ENCODE results near the gene RPS16. TPM values are rescaled to one million over a fixed set of nuclear protein-coding genes. Genes with fewer than 3 reads are reported as not detected.
"Not testable (repeated sequence)": the region's sequence is repeated elsewhere in the genome, so short reads cannot be mapped to it uniquely, and the experiment has no call there.

RPS16 gene
- total and polyA plus RNA-seq, 2 experiments from 2014 or later: 63.8 to 409 TPM

DNA sequence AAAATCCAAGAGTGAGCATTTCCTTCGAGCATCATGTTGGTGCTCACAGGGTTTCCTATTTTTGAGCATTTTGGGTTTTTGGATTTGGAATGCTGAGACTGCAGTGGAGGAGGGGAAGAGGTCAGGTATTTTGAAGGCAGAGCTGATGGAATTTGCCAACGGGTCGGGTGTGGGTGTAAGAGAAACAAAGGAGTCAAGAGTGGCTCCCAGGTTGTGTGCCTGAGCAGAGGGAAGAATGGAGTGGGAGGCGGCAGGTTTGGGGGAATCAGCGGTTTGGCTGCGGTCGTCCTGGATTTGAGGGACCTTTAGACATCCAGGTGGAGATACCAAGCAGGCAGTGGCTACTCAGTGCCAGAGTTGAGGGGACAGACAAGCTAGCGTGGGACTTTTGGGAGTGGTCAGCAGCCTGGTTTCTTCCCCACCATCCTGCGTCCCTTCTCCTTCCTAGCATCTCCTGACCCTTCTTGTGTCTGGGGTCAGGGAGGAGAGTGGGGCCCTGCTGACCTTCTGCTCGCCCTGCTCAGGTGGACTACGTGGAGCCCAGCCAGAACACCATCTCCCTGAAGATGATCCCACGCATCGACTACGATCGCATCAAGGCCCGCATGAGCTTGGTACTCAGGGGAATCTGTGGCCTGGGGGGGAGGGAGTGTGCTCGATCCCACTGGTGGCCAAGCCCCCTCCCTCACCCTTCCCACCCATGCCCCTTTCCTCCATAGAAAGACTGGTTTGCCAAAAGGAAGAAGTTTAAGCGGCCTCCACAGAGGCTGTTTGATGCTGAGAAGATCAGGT, 30.4 kb upstream of the RPS16 start:
- Histone ChIP-seq H3K27ac (no peak overlapping the region), H3K36me3 (replicated peaks; ENCODE audit: insufficient read depth, low read depth) (no peaks in the 10 kb centered on the region), H3K9me3 (ENCODE audit: low read depth) (no peaks in the 10 kb centered on the region), H3K4me1 (ENCODE audit: insufficient read depth) (no peaks in the 10 kb centered on the region), H3K4me3 (no peak overlapping the region), H2AFZ (no peak overlapping the region), H3K79me2 (no peaks in the 10 kb centered on the region), H3K9me2 (replicated peaks; ENCODE audit: insufficient read depth) (no peaks in the 10 kb centered on the region), H3K27me3 (no peaks in the 10 kb centered on the region), H4K20me1 (ENCODE audit: insufficient read depth, poor library complexity, severe bottlenecking) (no peaks in the 10 kb centered on the region), H3K4me2 (no peak overlapping the region)
- no peak for DNase-seq (ENCODE audit: low spot score)
- TF ChIP-seq EZH2 (IDR thresholded peaks at IDR 0.05; ENCODE audit: borderline replicate concordance): no peak
- TF ChIP-seq EZH2phosphoT487 (IDR thresholded peaks at IDR 0.05; ENCODE audit: low read depth, severe bottlenecking, unreplicated experiment): no peak
- TF ChIP-seq, protein P1, sequence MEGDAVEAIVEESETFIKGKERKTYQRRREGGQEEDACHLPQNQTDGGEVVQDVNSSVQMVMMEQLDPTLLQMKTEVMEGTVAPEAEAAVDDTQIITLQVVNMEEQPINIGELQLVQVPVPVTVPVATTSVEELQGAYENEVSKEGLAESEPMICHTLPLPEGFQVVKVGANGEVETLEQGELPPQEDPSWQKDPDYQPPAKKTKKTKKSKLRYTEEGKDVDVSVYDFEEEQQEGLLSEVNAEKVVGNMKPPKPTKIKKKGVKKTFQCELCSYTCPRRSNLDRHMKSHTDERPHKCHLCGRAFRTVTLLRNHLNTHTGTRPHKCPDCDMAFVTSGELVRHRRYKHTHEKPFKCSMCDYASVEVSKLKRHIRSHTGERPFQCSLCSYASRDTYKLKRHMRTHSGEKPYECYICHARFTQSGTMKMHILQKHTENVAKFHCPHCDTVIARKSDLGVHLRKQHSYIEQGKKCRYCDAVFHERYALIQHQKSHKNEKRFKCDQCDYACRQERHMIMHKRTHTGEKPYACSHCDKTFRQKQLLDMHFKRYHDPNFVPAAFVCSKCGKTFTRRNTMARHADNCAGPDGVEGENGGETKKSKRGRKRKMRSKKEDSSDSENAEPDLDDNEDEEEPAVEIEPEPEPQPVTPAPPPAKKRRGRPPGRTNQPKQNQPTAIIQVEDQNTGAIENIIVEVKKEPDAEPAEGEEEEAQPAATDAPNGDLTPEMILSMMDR (IDR thresholded peaks at IDR 0.05; ENCODE audit: poor library complexity): no peak
- WGBS (ENCODE audit: low lambda C conversion rate, missing lambda C conversion rate): 97% methylated on average over 18 of the region's 18 CpGs

DNA sequence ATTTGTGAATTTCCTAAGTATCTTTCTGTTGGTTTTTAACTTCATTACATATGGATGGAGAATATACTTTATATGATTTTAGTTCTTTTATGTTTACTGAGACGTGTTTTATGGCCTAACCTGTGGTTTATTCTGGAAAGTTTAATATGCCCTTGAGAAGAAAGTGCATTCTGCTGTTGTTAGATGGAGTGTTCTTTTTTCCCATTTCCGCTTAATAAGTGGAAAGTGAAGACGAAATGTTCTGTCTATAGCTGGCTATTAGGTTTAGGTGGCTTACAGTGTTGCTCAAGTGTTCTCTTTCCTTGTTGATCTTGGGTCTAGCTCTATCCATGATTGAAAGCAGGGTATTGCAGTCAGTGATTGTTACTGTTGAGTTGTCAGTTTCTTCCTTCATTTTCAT, 27.7 kb upstream of the RPS16 start:
- H3K4me2 ChIP-seq: no peak overlapping the region
- H3K9me3 ChIP-seq (ENCODE audit: low read depth): no peaks in the 10 kb centered on the region
- H3K79me2 ChIP-seq: no peaks in the 10 kb centered on the region
- no peak for DNase-seq (ENCODE audit: low spot score)
- TF ChIP-seq, protein P1 (IDR thresholded peaks at IDR 0.05; ENCODE audit: poor library complexity): no peak
- TF ChIP-seq EZH2 (IDR thresholded peaks at IDR 0.05; ENCODE audit: borderline replicate concordance): no peak
- no peak for TF ChIP-seq EZH2phosphoT487 (IDR thresholded peaks at IDR 0.05; ENCODE audit: low read depth, severe bottlenecking, unreplicated experiment)
- no peaks in the 10 kb centered on the region for H4K20me1 ChIP-seq (ENCODE audit: insufficient read depth, poor library complexity, severe bottlenecking)
- H3K36me3 ChIP-seq (replicated peaks; ENCODE audit: insufficient read depth, low read depth): no peaks in the 10 kb centered on the region
- no peak overlapping the region for H2AFZ ChIP-seq
- no peaks in the 10 kb centered on the region for H3K4me1 ChIP-seq (ENCODE audit: insufficient read depth)
- 83% methylated on average over 3 of the region's 3 CpGs for WGBS (ENCODE audit: low lambda C conversion rate, missing lambda C conversion rate)
- H3K4me3 ChIP-seq: no peak overlapping the region
- no peaks in the 10 kb centered on the region for H3K27me3 ChIP-seq
- no peak overlapping the region for H3K27ac ChIP-seq
- no peaks in the 10 kb centered on the region for H3K9me2 ChIP-seq (replicated peaks; ENCODE audit: insufficient read depth)

DNA sequence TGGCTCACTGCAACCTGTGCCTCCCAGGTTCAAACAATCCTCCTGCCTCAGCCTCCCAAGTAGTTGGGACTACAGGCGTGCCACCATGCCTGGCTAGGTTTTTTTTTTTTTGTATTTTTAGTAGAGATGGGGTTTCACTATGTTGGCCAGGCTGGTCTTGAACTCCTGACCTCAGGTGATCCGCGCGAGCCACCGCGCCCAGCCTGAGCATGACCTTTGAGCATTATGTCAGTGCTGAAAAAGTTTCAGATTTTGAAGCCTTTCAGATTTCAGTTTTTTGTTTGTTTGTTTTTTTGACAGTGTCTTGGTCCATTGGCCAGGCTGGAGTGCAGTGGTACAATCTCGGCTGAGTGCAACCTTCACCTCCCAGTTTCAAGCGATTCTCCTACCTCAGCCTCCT, 15.5 kb upstream of the RPS16 start:
- H3K27me3 ChIP-seq; H3K36me3 ChIP-seq (replicated peaks; ENCODE audit: insufficient read depth, low read depth); H2AFZ ChIP-seq; H3K4me2 ChIP-seq; H3K4me3 ChIP-seq; DNase-seq (ENCODE audit: low spot score); H3K9me2 ChIP-seq (replicated peaks; ENCODE audit: insufficient read depth); H3K9me3 ChIP-seq (ENCODE audit: low read depth); H3K27ac ChIP-seq: not testable (repeated sequence)
- WGBS (ENCODE audit: low lambda C conversion rate, missing lambda C conversion rate): 96% methylated on average over 8 of the region's 8 CpGs
- Histone ChIP-seq H3K79me2 (peaks cover 86% of the 10 kb centered on the region), H3K4me1 (ENCODE audit: insufficient read depth) (peaks cover 13% of the 10 kb centered on the region), H4K20me1 (ENCODE audit: insufficient read depth, poor library complexity, severe bottlenecking) (peaks cover 52% of the 10 kb centered on the region)

DNA sequence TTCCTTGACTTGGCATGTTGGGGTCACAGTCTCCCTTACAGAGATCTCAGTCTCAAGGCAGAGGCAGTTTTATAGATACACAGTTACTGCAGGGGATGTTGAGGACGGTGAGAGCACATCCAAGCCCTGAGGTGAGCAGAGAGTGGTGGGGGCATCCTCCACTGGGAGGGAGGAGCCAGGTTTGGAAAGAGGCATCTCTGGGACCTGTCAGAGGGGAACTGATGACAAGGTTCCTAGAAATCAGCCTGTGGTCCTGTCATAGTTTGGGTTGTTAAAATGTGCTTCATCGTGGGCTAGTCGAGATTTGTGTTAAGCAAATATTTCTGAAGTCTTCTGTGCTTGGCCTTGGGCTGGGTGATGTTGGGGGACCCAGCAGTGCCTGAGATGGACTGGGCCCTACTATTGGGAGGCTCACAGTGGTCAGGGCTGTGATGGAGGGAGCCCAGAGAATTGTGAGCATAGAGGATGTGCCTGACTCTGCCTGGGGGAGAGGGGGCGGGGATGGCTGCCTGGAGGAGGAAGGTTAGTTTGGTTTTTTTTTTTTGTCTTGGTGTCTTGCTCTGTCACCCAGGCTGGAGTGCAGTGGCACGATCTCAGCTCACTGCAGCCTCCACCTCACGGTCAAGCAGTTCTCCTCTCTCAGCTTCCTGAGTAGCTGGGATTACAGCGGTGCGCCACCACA, 13.5 kb upstream of the RPS16 start:
- Histone ChIP-seq H3K27ac (no peak overlapping the region), H3K4me2 (no peak overlapping the region), H3K4me3 (no peak overlapping the region), H3K36me3 (replicated peaks; ENCODE audit: insufficient read depth, low read depth) (no peaks in the 10 kb centered on the region), H3K27me3 (no peaks in the 10 kb centered on the region), H2AFZ (no peak overlapping the region), H3K79me2 (peaks cover 90% of the 10 kb centered on the region), H3K9me3 (ENCODE audit: low read depth) (no peaks in the 10 kb centered on the region), H4K20me1 (ENCODE audit: insufficient read depth, poor library complexity, severe bottlenecking) (peaks cover 52% of the 10 kb centered on the region), H3K4me1 (ENCODE audit: insufficient read depth) (peaks cover 17% of the 10 kb centered on the region), H3K9me2 (replicated peaks; ENCODE audit: insufficient read depth) (no peaks in the 10 kb centered on the region)
- no peak for DNase-seq (ENCODE audit: low spot score)
- 92% methylated on average over 8 of the region's 8 CpGs for WGBS (ENCODE audit: low lambda C conversion rate, missing lambda C conversion rate)
- TF ChIP-seq, protein P1 (IDR thresholded peaks at IDR 0.05; ENCODE audit: poor library complexity): no peak

All from hepatocyte (in vitro differentiated cells).